Activated effector memory CD4-positive, alpha-beta T cell treated with Interleukin-2 at 50 U/mL for 16 hours (primary cell): ENCODE measurements around the gene FUOM.

Source experiments
- DNase-seq: peaks from one replicate; pipeline ENCODE4 v3.0.0-alpha.2; 2020

Gene FUOM

DNA sequence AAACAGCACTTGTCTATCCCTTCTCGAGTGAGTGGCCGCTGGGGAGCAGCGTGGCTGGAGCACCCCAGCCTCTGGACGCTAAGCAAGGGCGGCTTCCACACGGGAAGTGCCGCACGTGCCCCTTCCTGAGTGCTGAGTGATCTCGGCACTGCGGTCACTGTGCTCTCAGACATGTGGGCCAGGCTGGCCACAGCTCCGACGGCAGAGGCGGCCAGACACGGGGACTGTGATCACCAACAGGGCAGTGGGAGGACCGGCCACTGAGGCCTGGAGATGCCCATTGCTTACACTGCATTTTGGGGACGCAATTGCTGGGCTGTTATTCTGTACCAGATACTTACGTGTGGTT is 8.3 kb upstream of the FUOM start:
- no peak for DNase-seq

DNA sequence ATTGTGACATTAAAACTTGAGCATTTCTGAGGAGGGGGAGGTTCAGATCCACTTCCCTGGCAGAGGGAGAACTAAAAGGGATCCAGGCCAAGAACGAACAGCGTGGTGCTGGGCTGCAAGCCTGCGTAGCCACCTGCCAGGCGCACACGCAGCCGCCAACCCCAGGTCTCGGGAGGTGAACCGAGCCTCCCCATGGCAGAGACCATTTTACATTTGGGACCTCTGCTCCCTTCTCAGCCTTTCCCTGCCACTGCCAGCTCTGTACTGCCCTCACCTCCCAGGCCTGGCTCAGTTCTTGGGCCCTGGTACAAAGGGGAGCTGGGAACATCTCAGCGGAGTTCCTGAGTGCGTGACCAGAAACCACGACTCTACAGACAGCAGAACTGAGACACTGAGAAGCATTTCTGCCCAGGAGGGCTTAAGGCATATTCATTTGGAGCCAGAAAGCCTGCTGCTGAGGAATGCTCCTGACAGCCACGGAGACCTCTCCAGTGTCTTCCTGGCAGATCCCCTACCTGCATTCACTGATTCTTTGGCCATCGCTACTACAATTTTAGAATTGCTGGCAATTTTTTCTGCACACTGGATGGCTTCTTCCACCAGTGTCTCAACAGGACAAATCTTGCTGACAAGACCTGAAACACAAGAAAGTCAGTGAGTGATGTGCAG is 7.8 kb upstream of the FUOM start:
- no peak for DNase-seq

DNA sequence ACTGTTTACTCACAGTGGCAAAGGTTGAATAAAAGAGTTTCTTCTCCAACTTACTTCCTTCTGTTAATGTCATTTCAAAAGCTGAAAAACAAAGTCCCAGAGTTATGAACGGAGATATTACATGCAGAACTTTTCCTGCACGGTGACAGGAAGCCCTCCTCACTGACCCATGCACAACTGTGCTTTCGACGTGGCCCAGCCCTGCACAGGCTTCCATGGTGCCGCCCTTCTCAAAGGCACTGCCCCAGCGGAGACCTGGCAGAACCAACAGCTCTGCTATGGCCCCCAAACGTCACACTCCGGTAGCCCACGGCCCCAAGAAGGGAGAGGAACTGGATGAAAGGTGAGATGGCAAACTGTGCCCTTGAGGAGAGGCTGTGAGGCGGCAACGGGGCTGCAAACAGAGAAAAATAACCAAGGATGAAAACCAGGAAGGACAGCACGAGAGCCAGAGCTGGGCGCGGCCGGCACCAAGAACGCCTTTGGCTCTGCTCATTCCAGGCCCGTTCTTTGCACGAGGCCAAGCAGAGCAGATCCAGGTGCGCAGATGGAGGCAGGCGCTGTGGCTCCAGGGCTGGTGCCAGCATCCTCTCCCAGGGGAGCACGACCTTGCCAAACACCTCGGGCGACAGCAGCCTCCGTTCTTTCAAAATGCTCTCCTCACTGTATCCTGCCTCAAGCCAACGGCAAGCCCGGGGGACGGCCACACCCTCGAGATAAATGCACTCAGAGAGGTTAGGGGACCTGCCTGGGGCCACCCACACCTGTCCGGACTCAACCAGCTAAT is 7.0 kb upstream of the FUOM start:
- DNase-seq: no peak

DNA sequence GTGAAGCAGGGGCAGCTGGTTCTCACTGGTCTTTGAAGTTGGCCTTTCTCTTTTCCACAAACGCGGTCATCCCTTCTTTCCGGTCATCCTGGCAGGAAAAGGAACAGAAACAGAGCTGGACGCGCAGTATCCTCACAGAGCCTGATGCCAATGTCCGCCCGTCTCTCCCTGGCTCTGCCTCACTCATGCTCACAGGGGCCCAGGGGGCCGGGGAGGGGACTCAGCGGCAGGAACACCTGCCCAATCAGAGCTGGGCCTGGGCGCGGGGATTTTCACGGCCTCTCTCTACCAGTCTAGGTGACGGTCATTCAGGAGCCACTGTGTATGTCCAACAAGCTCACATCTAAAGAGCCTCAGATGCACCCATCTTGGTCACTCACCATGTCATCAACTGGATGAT is 5.0 kb upstream of the FUOM start:
- DNase-seq: no peak

DNA sequence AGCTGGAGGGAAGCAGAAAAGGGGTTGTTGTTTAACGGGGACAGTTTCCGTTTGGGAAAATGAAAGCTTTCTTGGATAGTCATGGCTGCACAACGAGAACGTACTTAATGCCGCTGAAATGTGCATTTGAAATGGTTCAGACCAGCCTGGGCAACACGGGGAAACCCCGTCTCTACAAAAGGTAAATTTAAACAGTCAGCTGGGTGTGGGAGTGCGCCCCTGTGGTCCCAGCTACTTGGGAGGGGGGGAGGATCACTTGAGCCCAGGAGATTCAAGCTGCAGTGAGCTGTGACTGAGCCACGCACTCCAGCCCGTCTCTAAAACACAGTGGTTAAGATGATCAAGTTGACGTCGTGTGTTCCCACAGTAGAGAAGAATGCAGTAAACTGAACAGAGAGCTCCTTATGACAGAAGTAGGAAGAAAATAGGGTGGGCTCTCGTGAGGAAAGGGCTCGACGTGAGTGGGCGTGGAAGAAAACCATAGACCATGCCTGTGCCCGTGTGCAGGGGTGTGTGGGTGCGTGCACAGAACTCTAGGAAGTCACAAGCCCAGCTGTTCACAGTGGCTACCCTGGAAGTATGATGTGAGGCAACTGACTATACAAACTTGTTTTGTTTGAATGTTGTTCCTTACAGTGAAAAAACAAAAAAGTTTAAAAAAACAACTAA is 4.1 kb upstream of the FUOM start:
- no peak for DNase-seq

DNA sequence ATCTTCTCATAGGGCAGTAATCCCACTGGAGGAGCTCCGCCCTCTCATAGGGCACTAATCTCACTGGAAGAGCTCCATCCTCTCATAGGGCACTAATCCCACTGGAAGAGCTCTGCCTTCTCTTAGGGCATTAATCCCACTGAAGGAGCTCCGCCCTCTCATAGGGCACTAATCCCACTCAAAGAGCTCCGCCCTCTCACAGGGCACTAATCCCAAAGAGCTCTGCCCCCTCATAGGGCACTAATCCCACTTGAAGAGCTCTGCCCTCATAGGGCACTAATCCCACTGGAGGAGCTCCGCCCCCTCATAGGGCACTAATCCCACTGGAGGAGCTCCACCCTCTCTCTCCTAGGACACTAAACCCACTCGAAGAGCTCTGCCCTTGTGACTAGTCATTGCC is 3.4 kb upstream of the FUOM start:
- no peak for DNase-seq

DNA sequence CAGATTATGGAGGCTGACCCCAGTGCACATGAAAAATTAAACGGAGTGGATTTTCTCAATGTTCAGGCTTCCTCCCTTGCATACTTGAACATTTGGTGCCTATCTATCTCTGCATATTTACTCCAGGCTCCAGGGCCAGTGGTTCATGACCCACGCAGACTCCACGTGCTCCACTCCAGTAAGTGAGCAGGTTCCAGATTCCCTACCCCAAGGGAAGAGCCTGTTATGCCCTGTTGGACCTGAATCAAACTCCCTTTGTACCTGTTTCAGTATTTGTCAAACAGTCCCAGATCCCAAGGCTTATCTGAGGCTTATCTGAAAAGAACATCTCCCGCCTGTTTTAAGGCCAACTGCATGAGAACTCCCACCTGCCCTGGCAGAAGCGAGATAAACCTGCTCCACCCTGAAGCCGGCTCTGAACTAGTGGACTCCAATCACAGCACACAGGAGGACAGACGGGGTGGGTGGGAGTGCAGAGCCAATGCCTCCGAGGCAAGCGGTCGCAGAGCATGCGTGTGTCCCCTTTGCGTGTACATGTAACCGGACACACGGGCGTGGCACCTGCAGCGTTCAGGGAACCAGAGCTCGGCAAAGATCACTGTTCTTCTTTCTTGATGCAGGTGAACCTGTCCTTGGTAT is 2.3 kb upstream of the FUOM start:
- no peak for DNase-seq

DNA sequence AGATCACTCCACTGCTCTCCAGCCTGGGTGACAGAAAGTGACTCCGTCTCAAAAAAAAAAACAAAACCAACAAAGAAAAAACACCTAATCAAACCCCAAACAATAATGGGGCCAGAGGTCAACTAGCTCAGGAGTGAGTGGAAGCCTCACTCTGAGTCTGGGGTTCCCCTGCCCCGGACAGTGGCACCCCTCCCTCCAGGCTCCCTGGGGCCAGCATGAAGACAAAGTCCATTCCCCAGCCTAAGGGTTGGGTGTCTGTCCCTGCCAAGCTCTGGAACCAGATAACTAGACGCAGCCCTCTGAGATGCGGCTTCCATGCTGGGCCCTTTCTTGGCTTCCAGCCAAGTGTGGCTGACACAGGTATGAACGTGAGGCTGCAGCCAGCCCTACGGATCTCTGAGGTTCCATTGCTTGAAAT is 1.7 kb upstream of the FUOM start:
- peak; percentile 14 for DNase-seq

DNA sequence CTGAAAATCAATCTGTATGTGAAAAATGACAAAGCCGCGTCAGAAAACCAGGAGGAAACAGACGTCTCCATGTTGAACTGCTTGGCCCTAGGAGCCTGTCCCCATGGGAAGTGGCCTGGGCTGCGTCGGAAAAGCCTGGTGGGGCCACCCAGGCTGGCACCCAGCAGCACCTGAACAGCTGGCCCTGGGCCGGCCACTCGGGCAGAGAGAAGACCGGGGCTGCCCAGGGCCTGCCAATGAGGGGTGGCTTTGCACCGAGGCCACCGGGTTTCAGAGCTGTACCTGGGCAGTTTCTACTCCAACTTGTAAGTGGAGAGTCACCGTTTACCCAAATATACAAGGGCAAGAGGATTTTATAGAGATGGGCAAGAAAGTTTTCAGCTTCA is 1.1 kb upstream of the FUOM start:
- DNase-seq: no peak

DNA sequence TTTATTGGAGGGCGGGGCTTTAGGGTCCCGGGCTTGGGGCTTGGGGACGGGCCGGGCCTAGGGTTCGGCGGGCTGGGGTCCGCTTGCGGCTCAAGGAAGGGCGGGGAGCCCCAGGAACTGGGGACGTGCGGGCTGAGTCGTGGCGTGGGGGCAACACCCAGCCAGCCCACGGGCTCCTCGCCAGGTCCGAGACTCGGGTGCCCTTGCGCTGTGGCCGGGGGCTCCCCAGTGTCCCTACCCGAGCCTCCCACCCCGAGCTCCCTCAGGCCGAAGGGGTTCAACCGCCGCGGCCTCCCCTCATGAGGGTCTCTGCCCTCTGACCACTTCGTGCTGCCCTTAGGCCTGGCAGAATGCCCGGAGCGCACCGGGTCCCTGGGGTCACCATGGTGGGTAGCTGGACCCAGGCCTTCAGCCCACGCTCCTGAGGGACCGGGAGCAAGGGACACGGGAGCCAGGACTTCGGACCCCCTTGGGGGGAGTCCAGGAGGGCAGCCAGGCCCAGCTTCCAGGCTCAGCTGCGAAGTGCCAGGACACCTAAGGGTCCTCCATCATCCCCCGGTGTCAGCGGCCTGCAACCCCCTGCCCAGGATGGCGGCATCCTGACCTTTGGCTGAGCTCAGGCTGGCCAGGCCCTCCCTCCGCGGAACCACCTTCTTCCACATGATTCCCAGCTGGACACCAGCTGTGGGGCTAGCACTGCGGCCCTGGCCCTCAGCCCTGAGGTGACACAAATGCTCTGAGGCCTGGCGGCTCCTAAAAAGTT is 524 bp upstream of the FUOM start:
- DNase-seq: no peak

DNA sequence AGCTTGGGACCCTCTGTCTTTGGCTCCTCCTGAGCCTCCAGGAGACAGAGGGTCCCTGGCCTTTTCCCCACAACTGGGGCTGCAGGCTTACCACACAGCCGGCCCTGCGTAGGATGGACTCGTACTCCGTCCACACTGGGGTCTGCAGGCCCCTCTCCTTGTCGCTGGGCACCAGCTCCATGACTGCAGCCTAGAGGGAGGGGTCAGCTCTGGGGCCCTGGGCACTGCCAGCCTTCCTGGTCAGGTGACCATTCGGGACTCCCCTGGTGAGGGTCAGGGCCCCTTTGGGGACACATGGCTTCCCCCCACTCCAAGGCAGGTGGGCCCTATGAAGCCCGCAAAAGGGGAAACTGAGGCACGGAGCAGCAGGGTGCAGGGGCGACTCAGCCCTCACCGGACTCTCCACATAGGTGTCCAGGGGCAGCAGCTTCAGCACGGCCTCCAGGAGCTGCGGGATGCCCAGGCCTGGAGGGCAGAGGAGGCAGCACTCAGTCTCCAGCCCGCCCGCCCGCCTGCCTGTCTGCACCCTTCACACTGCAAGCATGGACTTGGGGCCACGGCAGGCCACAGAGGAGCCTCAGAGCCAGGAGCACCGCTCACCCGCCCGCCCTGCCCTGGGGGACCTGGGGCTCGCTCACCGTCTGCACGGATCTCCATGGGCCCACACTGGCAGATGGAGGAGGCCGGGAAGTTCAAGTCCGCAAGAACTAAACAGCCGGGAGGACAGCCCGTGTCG is 1.1 kb downstream of the FUOM start:
- no peak for DNase-seq

DNA sequence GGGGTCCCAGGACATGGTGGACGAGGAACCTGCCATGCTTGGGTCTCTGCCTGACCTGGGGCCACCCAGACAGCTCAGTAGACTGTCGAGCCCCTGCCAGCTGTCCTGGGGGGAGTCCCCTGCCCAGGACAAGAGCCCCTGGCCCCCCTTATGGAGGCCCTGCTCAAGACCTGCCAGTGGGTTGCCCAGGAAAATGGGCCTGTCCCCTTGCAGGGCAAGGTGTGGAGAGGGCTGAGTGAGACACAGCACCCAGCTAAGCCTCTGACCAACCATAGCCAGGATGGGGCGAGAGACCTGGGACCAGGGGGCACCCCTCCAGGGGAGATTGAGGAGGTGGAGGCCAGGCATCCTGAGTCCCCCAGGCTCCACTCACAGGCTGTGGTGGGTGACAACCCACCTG is 1.8 kb downstream of the FUOM start:
- DNase-seq: no peak

DNA sequence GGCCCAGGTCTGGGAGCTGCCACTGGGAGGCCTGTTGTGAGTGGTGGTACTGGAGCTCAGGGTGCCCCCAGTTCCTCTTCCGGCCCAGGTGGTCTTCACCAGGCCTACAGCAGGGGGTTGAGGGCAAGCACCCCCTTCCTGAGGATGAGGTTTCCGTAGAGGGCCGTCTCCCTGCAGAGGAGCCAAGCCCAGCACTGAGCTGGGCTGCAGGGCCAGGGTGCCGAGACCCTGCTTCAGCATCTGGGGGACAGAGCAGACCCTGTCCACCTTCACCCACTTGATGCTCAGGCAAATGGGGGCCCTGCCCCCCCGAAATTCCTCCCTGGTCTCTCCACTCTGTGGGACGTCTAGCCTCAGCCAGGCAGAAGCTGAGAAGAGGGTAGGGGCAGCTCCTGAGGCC is 2.6 kb downstream of the FUOM start:
- DNase-seq: no peak

DNA sequence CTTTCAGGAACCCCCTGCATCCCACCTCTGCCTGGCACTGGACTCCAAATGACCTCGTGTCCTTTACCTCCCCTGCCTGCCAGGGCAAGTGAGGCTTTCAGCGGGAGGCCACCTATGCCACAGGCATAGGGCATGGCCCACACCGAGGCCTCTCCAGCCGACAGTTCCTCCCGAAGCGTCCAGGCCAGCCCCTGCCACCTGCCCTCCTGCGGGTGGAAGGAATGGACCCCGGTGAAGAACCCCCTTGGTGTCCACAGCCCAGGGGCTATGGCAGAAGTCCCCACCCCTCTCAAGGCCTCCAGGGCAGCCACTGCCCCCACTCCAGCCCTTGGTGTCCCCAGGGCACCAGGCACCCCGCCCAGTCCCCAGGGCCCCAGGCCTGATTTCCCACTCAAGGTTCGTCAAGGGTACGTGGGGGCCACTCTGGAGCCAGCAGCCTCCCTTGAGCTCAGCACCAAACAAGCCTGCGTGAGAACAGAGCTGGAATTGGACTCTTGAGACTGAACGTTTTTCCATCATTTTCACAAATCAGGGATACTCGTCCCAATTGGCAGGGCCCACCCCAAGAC is 3.1 kb downstream of the FUOM start:
- no peak for DNase-seq

DNA sequence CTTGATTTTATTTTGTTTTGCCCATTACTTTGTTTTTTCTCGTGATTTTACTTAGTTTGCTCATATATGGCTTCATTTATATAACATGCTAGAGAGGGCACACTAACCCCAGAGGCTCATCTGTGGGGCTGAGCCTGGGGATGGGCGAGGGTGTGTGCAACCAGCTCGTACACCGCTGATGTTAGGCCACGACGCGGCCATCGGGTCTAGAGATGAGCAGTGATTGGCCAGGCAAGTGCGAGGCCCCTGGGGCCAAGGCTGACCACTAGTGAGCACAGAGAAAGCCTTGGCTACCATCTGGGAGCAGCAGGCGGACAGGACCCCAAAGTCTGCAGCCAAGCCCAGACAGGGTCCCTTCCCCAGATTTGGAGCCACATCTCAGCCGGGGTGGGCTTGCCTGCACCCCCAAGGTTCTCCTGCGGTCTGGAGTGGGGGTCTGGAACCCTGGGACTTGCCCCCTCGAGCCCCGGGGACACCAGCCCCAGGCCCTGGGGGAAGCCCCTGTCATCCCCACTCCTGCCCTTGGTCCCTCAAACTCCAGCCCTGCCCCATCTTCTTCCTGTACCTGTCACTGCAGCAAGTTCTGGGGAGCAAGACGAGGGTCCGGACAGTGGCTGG is 3.7 kb downstream of the FUOM start:
- no peak for DNase-seq

DNA sequence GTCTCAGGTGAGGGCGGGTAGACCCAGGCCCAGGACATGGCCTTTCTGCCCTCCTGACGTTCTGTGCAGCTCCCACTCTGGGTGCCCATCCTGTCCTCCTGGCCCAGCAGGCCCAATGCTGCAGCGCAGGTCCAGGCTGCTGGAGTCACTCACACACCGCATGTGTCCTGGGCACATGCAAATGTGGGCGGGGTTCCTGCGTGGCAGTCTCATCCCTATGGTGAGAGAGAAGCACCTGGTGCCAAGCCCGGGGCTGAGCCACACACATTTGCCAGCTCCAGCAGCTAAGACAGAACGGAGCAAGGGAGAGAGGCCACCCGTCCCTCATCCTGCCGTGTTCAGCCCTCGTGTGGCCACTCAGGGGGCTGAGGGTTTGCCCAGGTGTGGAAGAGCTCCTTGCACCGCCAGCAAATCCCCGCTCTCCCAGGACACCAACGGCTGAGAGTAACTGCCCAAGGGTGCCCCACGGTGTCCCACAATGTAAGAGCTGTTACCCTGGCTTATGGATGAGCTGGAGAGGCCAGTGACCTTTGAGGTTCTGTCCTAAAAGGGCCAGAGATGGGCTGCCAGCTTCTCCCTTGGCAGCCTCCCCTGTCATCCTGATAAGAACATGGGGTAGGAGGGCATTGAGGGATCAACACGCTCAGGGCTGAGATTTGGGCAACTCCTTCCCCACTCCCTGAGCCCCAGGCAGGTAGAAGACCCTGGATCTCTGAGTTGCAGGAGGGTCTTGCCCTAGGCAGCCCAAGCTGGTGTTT is 4.4 kb downstream of the FUOM start:
- DNase-seq: no peak

DNA sequence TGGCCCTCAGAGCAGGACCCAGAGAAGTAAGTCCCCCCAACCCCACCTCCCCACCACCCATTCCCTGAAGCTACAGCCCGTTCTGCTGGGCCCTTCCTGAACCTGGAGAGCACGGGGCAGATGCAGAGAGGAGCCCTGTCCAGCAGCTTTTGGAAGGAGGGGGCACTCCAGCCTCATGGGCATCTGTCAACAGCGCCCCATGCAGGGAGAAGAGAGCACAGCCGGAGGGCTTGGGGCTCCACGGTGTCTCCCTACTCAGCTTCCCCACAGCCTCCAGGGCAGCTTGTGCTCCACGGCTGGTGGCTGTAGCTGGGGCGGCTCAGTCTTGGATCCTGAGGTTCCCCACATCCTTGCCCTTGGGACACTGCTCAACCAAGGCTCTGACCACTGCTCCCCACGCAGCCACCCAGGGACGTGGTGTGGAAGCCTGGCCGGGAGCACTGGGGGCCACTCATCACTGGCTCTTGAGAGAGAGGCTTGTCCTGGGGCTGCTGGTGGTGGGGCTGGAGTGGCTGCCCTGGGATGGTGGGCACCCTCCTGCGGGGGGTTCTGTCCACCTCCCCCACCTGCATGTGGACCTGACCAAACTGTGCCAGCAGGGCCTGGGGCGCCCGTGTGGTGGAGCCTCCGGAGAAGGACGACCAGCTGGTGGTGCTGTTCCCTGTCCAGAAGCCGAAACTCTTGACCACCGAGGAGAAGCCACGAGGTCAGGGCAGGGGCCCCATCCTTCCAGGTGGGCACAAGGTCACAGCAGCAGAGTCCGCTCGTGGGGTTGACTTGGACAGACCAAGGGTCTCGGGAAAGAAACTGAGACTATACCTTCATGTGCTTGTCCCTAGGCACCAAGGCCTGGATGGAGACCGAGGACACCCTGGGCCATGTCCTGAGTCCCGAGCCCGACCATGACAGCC is 6.2 kb downstream of the FUOM start:
- DNase-seq: no peak

DNA sequence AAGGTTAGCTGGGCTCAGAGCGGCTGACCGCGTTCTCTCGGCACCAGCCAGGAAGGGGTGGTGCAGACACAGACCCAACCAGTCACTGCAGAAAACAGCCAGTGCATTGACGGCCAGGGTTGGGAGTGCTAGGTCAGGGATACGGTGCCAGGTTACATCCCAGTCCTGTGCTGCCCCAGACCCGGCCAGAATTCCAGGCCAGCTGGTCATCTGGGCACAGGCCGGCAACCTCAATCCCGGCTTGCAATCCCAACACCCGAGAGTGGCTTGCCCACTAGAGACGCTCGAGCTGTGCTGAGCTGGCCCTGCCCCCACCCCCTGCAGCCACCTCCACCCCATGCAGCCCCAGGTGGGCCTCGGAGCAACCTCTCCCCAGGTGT is 6.9 kb downstream of the FUOM start:
- no peak for DNase-seq

DNA sequence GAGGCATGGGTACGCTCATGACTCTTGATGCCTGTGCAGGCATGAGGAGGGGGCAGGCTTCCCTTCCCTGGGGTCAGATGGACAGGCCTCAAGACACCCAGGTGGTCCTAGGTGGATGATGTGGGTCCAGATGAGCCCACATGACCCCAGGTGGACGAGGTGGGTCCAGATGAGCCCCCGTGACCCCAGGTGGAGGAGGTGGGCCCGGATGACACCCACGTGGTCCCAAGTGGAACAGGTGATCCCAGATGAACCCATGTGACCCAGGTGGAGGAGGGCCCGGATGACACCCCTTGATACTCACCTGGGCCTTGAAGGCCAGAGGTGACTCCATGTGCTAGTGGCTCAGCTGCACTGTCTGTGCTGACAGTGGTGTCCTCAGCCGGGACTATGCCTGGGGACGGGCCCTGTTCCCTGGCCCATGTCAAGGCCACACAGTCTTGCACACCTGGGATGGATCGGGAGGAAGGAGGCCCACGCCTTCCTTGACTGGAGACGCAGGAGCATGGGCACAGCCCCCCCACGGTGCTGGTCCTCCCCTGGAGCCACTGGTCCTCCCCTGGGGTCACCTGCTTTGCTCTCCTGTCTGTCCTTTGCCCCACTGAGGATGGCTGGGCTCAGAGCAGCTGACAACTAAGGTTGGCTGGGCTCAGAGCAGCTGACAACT is 7.4 kb downstream of the FUOM start:
- DNase-seq: no peak
